Subcutaneous adipose tissue (tissue), 4 donors: Measurements from ENCODE around the gene SP6. TPM values are rescaled to one million over a fixed set of nuclear protein-coding genes. Genes with fewer than 3 reads are reported as not detected.

Experiments used
- CTCF ChIP-seq: fragments of 450-650 bp; IDR thresholded peaks from one replicate; pipeline ENCODE4 v1.5.1; 2016; ENCODE audit warnings: low read depth, mild to moderate bottlenecking, control low read depth, antibody characterized with exemption, moderate library complexity
- total RNA-seq, 4 donors: library from RNA; depleted of rRNA; stranded (reverse); fragments of >200 nt; gene quantifications; one replicate each; pipeline ENCODE4 v1.1.0, GENCODE V29; 2016

Gene SP6
- total RNA-seq, result 1 to 10 TPM in 1 of 4 donors, under 1 TPM in 2, not detected in 1; 0.16 to 1.3 (median 0.17) TPM

DNA sequence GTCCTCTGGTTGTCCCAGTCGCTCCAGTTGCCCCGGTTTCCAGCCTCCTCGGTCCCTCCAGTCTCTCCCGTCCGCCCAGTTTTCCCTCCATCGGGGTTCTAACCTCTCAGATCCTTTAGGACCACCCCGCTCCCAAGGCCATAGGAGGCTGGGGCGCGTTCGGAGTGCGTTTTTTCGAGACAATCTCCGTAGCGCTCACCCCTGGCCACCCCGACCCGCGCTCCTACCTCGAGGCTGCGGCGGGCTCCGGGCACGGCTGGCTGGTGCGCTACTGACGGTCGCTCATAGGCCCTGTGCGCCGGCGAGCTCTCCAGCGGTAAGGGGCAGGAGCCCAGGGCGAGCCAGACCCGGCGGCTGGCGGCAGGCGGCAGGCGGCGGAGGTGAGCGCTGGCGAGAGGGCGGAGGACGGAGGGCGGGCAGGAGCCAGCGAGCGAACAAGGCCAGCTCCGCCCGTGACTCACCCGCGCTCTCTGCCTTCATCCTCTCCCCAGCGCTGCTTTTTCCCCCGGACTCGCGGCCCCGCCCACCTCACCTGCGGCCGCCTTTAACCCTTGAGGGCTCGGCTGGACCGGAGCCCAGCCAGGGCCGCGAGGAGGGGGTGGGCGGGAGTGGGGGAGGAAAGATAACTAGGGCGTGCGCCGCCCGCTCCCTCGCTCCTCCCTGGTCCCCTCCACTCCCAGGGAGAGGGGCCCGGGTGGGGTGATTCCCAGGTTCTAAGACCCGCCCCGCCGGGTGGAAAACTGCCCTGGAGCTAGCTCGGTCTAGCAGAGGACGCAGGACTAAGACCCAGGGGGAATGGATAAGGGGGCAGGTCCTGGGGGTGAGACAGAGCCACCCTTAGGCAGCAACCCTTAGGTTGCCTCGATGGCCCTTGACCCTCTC, at the start of gene SP6:
TSS of gene SP6 (minus strand) at position 472 of the 882 bp plus-strand sequence. CDS start 2,734 bp downstream, outside the sequence.
- no peak for TF ChIP-seq CTCF

GRCh38 chr17:47899643-47900042, 48.7 kb upstream of the SP6 start:
- TF ChIP-seq CTCF, result no peak

- no peak for TF ChIP-seq CTCF
Measured at GRCh38 chr17:47898241-47898640, 47.3 kb upstream of the SP6 start.

DNA sequence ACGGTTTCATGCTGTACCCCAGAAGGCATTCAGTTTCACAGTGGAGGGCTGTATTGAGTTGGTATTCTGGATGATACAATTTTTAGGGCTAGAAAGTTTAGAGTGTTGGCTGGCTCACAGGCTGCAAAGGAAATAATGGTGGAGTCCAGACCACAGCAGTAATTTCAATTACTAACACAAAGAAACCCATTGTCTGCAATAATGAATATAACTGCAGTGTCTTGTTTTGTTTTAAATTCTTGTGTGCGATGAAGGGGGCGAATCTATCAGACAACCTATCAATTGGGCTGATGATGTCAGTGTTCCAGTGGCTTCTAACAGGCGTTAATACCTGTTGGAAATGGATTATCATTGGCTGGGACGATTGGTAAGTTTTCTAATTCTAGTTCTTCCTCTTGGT, 46.6 kb upstream of the SP6 start:
- no peak for TF ChIP-seq CTCF

- TF ChIP-seq CTCF, result no peak
Measured at GRCh38 chr17:47896672-47897490, 45.9 kb upstream of the SP6 start.

GRCh38 chr17:47895856-47896671, 45.1 kb upstream of the SP6 start, which contains the start of gene SP2:
Gene SP2 (plus strand): TSS chr17:47896236. CDS start chr17:47896287, 51 bp downstream.
- TF ChIP-seq CTCF, result no peak
